OCI-LY1 (cell line): Measurements from ENCODE around the gene MARK4.

ENCODE experiments used
- H2AFZ ChIP-seq: fragments of 200-600 bp; sonication (generic), shearing (Covaris generic); 2 replicates; pipeline ENCODE4 v1.6.0; 2014; ENCODE audit warnings: antibody characterized with exemption, mild to moderate bottlenecking, low read length
- H3F3A ChIP-seq: fragments of 200-600 bp; sonication (generic), shearing (Covaris generic); 2 replicates; pipeline ENCODE4 v1.6.0; 2014; ENCODE audit warnings: mild to moderate bottlenecking, antibody characterized with exemption, low read length, moderate library complexity; ENCODE audit not compliant: insufficient read depth
- H3K27ac ChIP-seq: fragments of 200-600 bp; sonication (generic); 2 replicates; pipeline ENCODE4 v1.5.1; 2014; ENCODE audit warnings: low read length, mixed run types, mild to moderate bottlenecking, low read depth; ENCODE audit not compliant: poor library complexity, severe bottlenecking
- H3K27me3 ChIP-seq: fragments of 200-600 bp; sonication (generic); 2 replicates; pipeline ENCODE4 v1.6.0; 2014; ENCODE audit warnings: antibody characterized with exemption, mild to moderate bottlenecking, low read length, moderate library complexity; ENCODE audit not compliant: insufficient read depth
- H3K36me3 ChIP-seq: fragments of 200-600 bp; sonication (generic); 2 replicates; pipeline ENCODE4 v1.6.1; 2014; ENCODE audit warnings: mild to moderate bottlenecking, antibody characterized with exemption, low read length, moderate library complexity, mixed read lengths; ENCODE audit not compliant: insufficient read depth
- H3K4me1 ChIP-seq: fragments of 200-600 bp; sonication (generic); 2 replicates; pipeline ENCODE4 v1.5.1; 2014; ENCODE audit warnings: mild to moderate bottlenecking, low read length, moderate library complexity; ENCODE audit not compliant: insufficient read depth, severe bottlenecking
- H3K4me2 ChIP-seq: fragments of 200-600 bp; sonication (generic), shearing (Covaris generic); 2 replicates; pipeline ENCODE4 v1.6.1; 2014; ENCODE audit warnings: low read length
- H3K4me3 ChIP-seq: fragments of 200-600 bp; sonication (generic); 2 replicates; pipeline ENCODE4 v1.5.1; 2014; ENCODE audit warnings: low read length, low read depth, mild to moderate bottlenecking, mixed read lengths; ENCODE audit not compliant: poor library complexity, severe bottlenecking
- H3K79me2 ChIP-seq: fragments of 200-600 bp; shearing (Covaris generic); 2 replicates; pipeline ENCODE4 v1.6.1; 2016; ENCODE audit warnings: mixed run types, low read length, mixed read lengths; ENCODE audit not compliant: insufficient read depth
- H3K9ac ChIP-seq: fragments of 200-600 bp; sonication (generic), shearing (Covaris generic); 2 replicates; pipeline ENCODE4 v1.6.1; 2014; ENCODE audit warnings: mild to moderate bottlenecking, low read length, mixed read lengths
- H3K9me2 ChIP-seq: fragments of 200-600 bp; sonication (generic), shearing (Covaris generic); 2 replicates; pipeline ENCODE4 v1.6.1; 2014; ENCODE audit warnings: low read depth, mild to moderate bottlenecking, low read length, mixed read lengths
- H3K9me3 ChIP-seq: fragments of 200-600 bp; shearing (Covaris generic); 2 replicates; pipeline ENCODE4 v1.6.1; 2014; ENCODE audit warnings: low read length, mixed read lengths
- H4K20me1 ChIP-seq: fragments of 200-600 bp; sonication (generic), shearing (Covaris generic); 2 replicates; pipeline ENCODE4 v1.6.0; 2016; ENCODE audit warnings: mild to moderate bottlenecking, low read length; ENCODE audit not compliant: insufficient read depth
- CTCF ChIP-seq: fragments of 200-600 bp; sonication (generic), shearing (Covaris generic); IDR thresholded peaks from 2 replicates; pipeline ENCODE4 v1.5.1; 2017; ENCODE audit warnings: mild to moderate bottlenecking, antibody characterized with exemption, low read length, moderate library complexity, mixed read lengths
- EZH2 ChIP-seq: fragments of 200-600 bp; sonication (generic), shearing (Covaris generic); IDR thresholded peaks from 2 replicates; pipeline ENCODE4 v1.8.0; 2017; ENCODE audit warnings: borderline replicate concordance, mixed run types, mild to moderate bottlenecking, antibody characterized with exemption, low read length, moderate library complexity, mixed read lengths

MARK4 gene

GRCh38 chr19:45256836-45257235, 5.8 kb downstream of the MARK4 start:
- H3K79me2 ChIP-seq = no peaks in the 10 kb centered on the region
- no peak overlapping the region for H2AFZ ChIP-seq
- no peaks in the 10 kb centered on the region for H3K9me2 ChIP-seq
- H3K4me3 ChIP-seq = no peak overlapping the region
- no peak overlapping the region for H3K9ac ChIP-seq
- H3K27ac ChIP-seq = no peak overlapping the region
- H3K27me3 ChIP-seq = no peaks in the 10 kb centered on the region
- H4K20me1 ChIP-seq = no peaks in the 10 kb centered on the region
- H3K4me1 ChIP-seq = peaks cover 25% of the 10 kb centered on the region
- H3F3A ChIP-seq = no peaks in the 10 kb centered on the region
- H3K9me3 ChIP-seq = no peaks in the 10 kb centered on the region
- TF ChIP-seq CTCF (no peak), EZH2 (no peak)
- no peak overlapping the region for H3K4me2 ChIP-seq
- H3K36me3 ChIP-seq = no peaks in the 10 kb centered on the region

GRCh38 chr19:45258862-45259261, 7.8 kb downstream of the MARK4 start:
- H3K79me2 ChIP-seq = no peaks in the 10 kb centered on the region
- H3K4me2 ChIP-seq = no peak overlapping the region
- H3K27ac ChIP-seq = no peak overlapping the region
- no peaks in the 10 kb centered on the region for H4K20me1 ChIP-seq
- H3K9me2 ChIP-seq = no peaks in the 10 kb centered on the region
- H3K36me3 ChIP-seq = no peaks in the 10 kb centered on the region
- H2AFZ ChIP-seq = no peak overlapping the region
- no peaks in the 10 kb centered on the region for H3K27me3 ChIP-seq
- no peak overlapping the region for H3K4me3 ChIP-seq
- H3K4me1 ChIP-seq = peaks cover 5% of the 10 kb centered on the region
- no peaks in the 10 kb centered on the region for H3F3A ChIP-seq
- H3K9ac ChIP-seq = no peak overlapping the region
- no peak for TF ChIP-seq CTCF
- no peak for TF ChIP-seq EZH2
- no peaks in the 10 kb centered on the region for H3K9me3 ChIP-seq

- H3K4me2 ChIP-seq = no peak overlapping the region
- no peak for TF ChIP-seq CTCF
- no peak for TF ChIP-seq EZH2
- no peaks in the 10 kb centered on the region for H3F3A ChIP-seq
- H3K27me3 ChIP-seq = no peaks in the 10 kb centered on the region
- no peak overlapping the region for H2AFZ ChIP-seq
- H3K9me2 ChIP-seq = no peaks in the 10 kb centered on the region
- no peaks in the 10 kb centered on the region for H3K9me3 ChIP-seq
- no peak overlapping the region for H3K4me3 ChIP-seq
- no peak overlapping the region for H3K9ac ChIP-seq
- H3K27ac ChIP-seq = no peak overlapping the region
- no peaks in the 10 kb centered on the region for H4K20me1 ChIP-seq
- H3K36me3 ChIP-seq = no peaks in the 10 kb centered on the region; the same call in 1 of the 2 replicates
- peaks cover 5% of the 10 kb centered on the region for H3K4me1 ChIP-seq
- H3K79me2 ChIP-seq = no peaks in the 10 kb centered on the region
Observed at GRCh38 chr19:45262570-45262969, 11.5 kb downstream of the MARK4 start.
